K562 (cell line): Measurements from ENCODE around the gene PPP1R14D. TPM values are rescaled to one million over a fixed set of nuclear protein-coding genes. Genes with fewer than 3 reads are reported as not detected.

Experiments used
- KLF1 ChIP-seq: fragments of 450-650 bp; IDR thresholded peaks from 2 replicates; pipeline ENCODE4 v1.6.1; 2016; ENCODE audit warnings: missing genetic modification characterization, missing compliant biosample characterization
- ZBTB2 ChIP-seq: fragments of 450-650 bp; IDR thresholded peaks from 2 replicates; pipeline ENCODE4 v1.6.1; 2016; ENCODE audit warnings: antibody characterized with exemption
- ZNF75A ChIP-seq: fragments of 450-650 bp; formaldehyde crosslinking; IDR thresholded peaks from 2 replicates; pipeline ENCODE4 v1.4.0; 2020; ENCODE audit warnings: mild to moderate bottlenecking
- polyA plus RNA-seq, 8 experiments: library from polyadenylated mRNA; depleted of rRNA in 4 of 8; stranded (reverse) in 5 of 8; unstranded in 3 of 8; fragments of >200 nt; fragmentation: Nextera tagmentation in 2 of 8; fragmentation: Illumina TruSeq in 1 of 8; extraction: Ambion mirVana in 2 of 8; extraction: Trizol in 1 of 8; gene quantifications; 2 replicates each; pipeline versions ENCODE4 v1.2.1 to v1.2.3, GENCODE V29; 2011 to 2014; ENCODE audit warnings: inconsistent platforms in 1 of 8, missing spikeins in 1 of 8
- total RNA-seq, 7 experiments: library from RNA; depleted of rRNA in 6 of 7; stranded (reverse); fragments of >200 nt in 6 of 7; fragmentation: Illumina TruSeq in 2 of 7; extraction: Trizol in 2 of 7; gene quantifications; 2 replicates each; pipeline versions ENCODE4 v1.2.1 to v1.2.3, GENCODE V29; 2011 to 2021; ENCODE audit warnings: low replicate concordance in 1 of 7
- TF ChIP-seq, protein P1 (sequence below), 2 experiments: IDR thresholded peaks; 2 replicates each; pipeline ENCODE4 v1.6.1; 2012; ENCODE audit warnings: improper control_type of control experiment in 2 of 2, low read depth in 2 of 2, low read length in 2 of 2, borderline replicate concordance in 1 of 2

The PPP1R14D gene
- total and polyA plus RNA-seq, 9 of the 15 experiments (the other 6 are each of a cell fraction or from before 2014, with no cell fraction given): 0.11 to 0.18 TPM; not detected in 7

DNA sequence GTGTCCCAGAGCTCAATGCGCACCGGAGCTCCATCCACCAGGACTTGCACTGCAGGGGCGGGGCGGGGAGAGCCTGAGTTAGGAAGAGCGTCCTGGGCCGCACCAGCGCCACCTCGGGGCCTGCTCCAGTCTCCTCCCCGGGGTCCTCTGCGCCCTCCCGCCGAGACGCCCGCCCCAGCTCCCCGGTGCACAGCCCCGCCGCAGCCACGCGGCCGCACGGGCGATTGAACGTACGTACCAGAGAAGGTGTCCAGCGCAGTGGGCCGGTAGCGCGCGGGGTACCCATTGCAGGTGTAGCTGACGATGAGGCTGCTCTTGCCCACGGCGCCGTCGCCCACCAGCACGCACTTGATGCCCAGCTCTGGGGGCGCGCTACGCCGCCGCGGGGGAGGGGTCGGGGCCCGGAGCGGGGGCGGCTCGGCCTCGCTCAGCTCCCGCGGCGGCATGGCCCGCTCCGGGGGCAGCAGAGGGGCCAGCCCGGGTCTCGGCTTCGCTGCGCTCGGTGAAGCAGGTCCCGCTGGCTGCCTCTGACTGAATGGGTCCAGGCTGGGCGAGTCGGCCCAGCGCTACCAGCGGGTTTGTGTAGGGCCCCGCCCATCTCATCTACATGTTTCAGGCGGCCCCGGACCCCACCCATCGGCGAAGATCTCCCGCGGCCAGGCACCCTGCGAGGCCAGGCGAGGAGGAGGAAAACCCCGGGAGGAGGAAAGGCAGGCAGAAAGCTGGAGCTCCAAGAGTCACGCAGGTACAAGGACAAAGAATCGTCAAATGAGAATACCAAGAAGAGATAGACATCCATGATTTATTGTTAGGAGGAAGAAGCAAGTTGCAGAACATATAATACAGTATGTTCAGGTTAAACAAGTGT, 45.4 kb upstream of the PPP1R14D start, which contains the start of gene RHOV (continued):
- TF ChIP-seq KLF1 (tag) (no peak), ZBTB2 (no peak), ZNF75A (CRISPR knock-in tag) (no peak)
- TF ChIP-seq, protein P1, sequence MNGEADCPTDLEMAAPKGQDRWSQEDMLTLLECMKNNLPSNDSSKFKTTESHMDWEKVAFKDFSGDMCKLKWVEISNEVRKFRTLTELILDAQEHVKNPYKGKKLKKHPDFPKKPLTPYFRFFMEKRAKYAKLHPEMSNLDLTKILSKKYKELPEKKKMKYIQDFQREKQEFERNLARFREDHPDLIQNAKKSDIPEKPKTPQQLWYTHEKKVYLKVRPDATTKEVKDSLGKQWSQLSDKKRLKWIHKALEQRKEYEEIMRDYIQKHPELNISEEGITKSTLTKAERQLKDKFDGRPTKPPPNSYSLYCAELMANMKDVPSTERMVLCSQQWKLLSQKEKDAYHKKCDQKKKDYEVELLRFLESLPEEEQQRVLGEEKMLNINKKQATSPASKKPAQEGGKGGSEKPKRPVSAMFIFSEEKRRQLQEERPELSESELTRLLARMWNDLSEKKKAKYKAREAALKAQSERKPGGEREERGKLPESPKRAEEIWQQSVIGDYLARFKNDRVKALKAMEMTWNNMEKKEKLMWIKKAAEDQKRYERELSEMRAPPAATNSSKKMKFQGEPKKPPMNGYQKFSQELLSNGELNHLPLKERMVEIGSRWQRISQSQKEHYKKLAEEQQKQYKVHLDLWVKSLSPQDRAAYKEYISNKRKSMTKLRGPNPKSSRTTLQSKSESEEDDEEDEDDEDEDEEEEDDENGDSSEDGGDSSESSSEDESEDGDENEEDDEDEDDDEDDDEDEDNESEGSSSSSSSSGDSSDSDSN (IDR thresholded peaks at IDR 0.05; ENCODE audit: borderline replicate concordance in 1 of 2, low read depth in 2 of 2, low read length in 2 of 2): peak; percentile 79 to 80; a peak in 2 of 4 replicates
